Uterus (tissue), 2 donors: ENCODE data around the gene TMED3.

Source experiments
- POLR2A ChIP-seq, 2 donors: fragments of 450-650 bp; IDR thresholded peaks; one replicate each; pipeline ENCODE4 v1.6.1; 2016; ENCODE audit warnings: antibody characterized with exemption in 2 of 2, mild to moderate bottlenecking in 1 of 2, moderate library complexity in 1 of 2
- TF ChIP-seq, protein P1 (sequence below), 4 experiments: fragments of 200-600 bp in 2 of 4; fragments of 450-650 bp in 2 of 4; sonication (generic) in 2 of 4; IDR thresholded peaks; one replicate each; pipeline ENCODE4 v1.5.1; 2016 to 2019; ENCODE audit warnings: antibody characterized with exemption in 4 of 4, mild to moderate bottlenecking in 2 of 4, moderate library complexity in 1 of 4

DNA sequence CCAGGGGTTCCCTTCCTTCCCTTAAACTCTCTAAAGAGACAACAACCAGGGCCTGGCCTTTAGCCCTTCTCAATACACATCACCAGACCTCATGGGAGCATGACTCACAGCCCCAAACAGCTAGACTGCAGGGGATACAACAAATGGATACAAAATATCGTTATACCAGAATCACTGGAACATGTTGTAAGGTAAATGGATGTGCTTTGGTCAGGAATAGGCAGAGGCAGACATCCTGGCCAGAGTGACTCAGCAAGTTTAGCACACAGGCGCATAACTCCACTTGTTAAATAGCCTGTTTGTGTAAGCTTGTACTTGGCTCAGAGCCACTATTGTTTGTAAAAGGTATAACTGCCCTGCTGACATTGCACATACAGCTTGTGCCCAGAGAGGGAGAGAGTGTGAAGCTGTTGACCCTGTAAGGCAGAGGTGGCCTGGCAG lies 18.3 kb downstream of the TMED3 start:
- TF ChIP-seq, protein P1, sequence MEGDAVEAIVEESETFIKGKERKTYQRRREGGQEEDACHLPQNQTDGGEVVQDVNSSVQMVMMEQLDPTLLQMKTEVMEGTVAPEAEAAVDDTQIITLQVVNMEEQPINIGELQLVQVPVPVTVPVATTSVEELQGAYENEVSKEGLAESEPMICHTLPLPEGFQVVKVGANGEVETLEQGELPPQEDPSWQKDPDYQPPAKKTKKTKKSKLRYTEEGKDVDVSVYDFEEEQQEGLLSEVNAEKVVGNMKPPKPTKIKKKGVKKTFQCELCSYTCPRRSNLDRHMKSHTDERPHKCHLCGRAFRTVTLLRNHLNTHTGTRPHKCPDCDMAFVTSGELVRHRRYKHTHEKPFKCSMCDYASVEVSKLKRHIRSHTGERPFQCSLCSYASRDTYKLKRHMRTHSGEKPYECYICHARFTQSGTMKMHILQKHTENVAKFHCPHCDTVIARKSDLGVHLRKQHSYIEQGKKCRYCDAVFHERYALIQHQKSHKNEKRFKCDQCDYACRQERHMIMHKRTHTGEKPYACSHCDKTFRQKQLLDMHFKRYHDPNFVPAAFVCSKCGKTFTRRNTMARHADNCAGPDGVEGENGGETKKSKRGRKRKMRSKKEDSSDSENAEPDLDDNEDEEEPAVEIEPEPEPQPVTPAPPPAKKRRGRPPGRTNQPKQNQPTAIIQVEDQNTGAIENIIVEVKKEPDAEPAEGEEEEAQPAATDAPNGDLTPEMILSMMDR (IDR thresholded peaks at IDR 0.05) = no peak
- no peak for TF ChIP-seq POLR2A (IDR thresholded peaks at IDR 0.05)
